Measurements from ENCODE around the gene DIAPH3.

The DIAPH3 gene

GRCh38 chr13:59677430-59677829, 486.3 kb downstream of the DIAPH3 start:
- no peak overlapping the region for H3K4me3 ChIP-seq (ENCODE audit: low read depth in 1 of 2, low read length in 1 of 2)
- H3K9me3 ChIP-seq: no peaks in the 10 kb centered on the region
- no peak overlapping the region for H3K27ac ChIP-seq
- no peaks in the 10 kb centered on the region for H3K27me3 ChIP-seq
- TF ChIP-seq, protein P1, sequence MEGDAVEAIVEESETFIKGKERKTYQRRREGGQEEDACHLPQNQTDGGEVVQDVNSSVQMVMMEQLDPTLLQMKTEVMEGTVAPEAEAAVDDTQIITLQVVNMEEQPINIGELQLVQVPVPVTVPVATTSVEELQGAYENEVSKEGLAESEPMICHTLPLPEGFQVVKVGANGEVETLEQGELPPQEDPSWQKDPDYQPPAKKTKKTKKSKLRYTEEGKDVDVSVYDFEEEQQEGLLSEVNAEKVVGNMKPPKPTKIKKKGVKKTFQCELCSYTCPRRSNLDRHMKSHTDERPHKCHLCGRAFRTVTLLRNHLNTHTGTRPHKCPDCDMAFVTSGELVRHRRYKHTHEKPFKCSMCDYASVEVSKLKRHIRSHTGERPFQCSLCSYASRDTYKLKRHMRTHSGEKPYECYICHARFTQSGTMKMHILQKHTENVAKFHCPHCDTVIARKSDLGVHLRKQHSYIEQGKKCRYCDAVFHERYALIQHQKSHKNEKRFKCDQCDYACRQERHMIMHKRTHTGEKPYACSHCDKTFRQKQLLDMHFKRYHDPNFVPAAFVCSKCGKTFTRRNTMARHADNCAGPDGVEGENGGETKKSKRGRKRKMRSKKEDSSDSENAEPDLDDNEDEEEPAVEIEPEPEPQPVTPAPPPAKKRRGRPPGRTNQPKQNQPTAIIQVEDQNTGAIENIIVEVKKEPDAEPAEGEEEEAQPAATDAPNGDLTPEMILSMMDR (IDR thresholded peaks at IDR 0.05): no peak
- H3K36me3 ChIP-seq: no peaks in the 10 kb centered on the region
- H3K4me1 ChIP-seq (ENCODE audit: control insufficient read depth in 1 of 2, insufficient read depth in 1 of 2, low read depth in 1 of 2, low read length in 1 of 2): peaks cover 5 to 27% of the 10 kb centered on the region in 2 experiments

DNA sequence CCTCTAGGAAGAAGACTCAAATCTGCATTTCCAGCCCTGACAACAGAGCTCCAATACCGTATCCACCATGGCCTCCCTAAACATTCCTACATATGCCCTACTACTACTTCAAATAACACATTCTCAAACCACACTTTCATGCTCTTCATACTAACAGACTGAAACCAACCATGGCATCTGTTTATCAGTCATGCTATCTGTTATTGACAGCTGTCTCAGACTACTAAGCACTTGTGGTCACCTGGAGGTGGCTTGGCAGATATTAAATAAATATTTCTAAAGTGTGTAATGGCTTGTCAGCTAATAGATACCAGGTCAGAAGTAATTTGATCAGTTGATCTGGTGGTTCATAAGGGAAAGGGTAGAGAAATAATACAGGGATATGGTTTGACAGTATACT, 489.1 kb downstream of the DIAPH3 start:
- H3K27ac ChIP-seq: no peak overlapping the region
- H3K27me3 ChIP-seq: no peaks in the 10 kb centered on the region
- no peak overlapping the region for H3K4me3 ChIP-seq (ENCODE audit: low read depth in 1 of 2, low read length in 1 of 2)
- H3K4me1 ChIP-seq (ENCODE audit: control insufficient read depth in 1 of 2, insufficient read depth in 1 of 2, low read depth in 1 of 2, low read length in 1 of 2): peaks cover 0 to 14% of the 10 kb centered on the region in 2 experiments
- H3K36me3 ChIP-seq: no peaks in the 10 kb centered on the region
- no peaks in the 10 kb centered on the region for H3K9me3 ChIP-seq
- TF ChIP-seq, protein P1 (IDR thresholded peaks at IDR 0.05): no peak

DNA sequence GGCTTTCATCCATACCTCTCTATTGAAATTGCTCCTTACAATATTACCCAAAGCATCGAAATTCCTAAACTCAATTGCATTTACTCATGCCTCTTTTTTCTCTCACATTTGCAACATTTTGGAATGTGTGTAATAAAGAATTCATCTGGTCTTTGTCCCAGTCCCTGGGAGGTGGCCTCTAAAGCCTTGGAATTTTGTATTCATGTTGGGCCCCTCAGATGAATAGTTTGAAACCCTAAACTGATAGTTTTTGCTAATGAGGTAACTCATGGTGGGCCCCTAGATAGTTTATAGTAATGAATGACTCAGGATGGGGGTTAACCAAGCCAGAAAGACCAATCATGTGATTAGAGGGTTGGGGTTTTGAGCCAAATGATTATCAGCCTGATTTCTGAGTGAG, 490.4 kb downstream of the DIAPH3 start:
- no peak overlapping the region for H3K4me3 ChIP-seq (ENCODE audit: low read depth in 1 of 2, low read length in 1 of 2)
- no peaks in the 10 kb centered on the region for H3K36me3 ChIP-seq
- TF ChIP-seq, protein P1 (IDR thresholded peaks at IDR 0.05): no peak
- peaks cover 0 to 14% of the 10 kb centered on the region in 2 experiments for H3K4me1 ChIP-seq (ENCODE audit: control insufficient read depth in 1 of 2, insufficient read depth in 1 of 2, low read depth in 1 of 2, low read length in 1 of 2)
- H3K27ac ChIP-seq: no peak overlapping the region
- no peaks in the 10 kb centered on the region for H3K27me3 ChIP-seq
- no peaks in the 10 kb centered on the region for H3K9me3 ChIP-seq

- TF ChIP-seq, protein P1 (IDR thresholded peaks at IDR 0.05): no peak
- Histone ChIP-seq H3K4me3 (ENCODE audit: low read depth in 1 of 2, low read length in 1 of 2) (no peak overlapping the region), H3K9me3 (no peaks in the 10 kb centered on the region), H3K27me3 (no peaks in the 10 kb centered on the region), H3K36me3 (no peaks in the 10 kb centered on the region), H3K27ac (no peak overlapping the region), H3K4me1 (ENCODE audit: control insufficient read depth in 1 of 2, insufficient read depth in 1 of 2, low read depth in 1 of 2, low read length in 1 of 2) (peaks cover 0 to 14% of the 10 kb centered on the region in 2 experiments)
Observed at GRCh38 chr13:59672445-59672844, 491.3 kb downstream of the DIAPH3 start.

GRCh38 chr13:59671881-59672280, 491.8 kb downstream of the DIAPH3 start:
- Histone ChIP-seq H3K4me1 (ENCODE audit: control insufficient read depth in 1 of 2, insufficient read depth in 1 of 2, low read depth in 1 of 2, low read length in 1 of 2) (peaks cover 0 to 14% of the 10 kb centered on the region in 2 experiments), H3K36me3 (no peaks in the 10 kb centered on the region), H3K4me3 (ENCODE audit: low read depth in 1 of 2, low read length in 1 of 2) (no peak overlapping the region), H3K9me3 (no peaks in the 10 kb centered on the region), H3K27ac (no peak overlapping the region), H3K27me3 (no peaks in the 10 kb centered on the region)
- TF ChIP-seq, protein P1 (IDR thresholded peaks at IDR 0.05): no peak

- TF ChIP-seq, protein P1 (IDR thresholded peaks at IDR 0.05): no peak
- Histone ChIP-seq H3K4me1 (ENCODE audit: control insufficient read depth in 1 of 2, insufficient read depth in 1 of 2, low read depth in 1 of 2, low read length in 1 of 2) (no peaks in the 10 kb centered on the region), H3K27ac (no peak overlapping the region)
Observed at GRCh38 chr13:59666504-59666903, 497.2 kb downstream of the DIAPH3 start.

More at GRCh38 chr13:59666504-59666903, 497.2 kb downstream of the DIAPH3 start:
- H3K36me3 ChIP-seq: no peaks in the 10 kb centered on the region
- no peaks in the 10 kb centered on the region for H3K9me3 ChIP-seq
- H3K4me3 ChIP-seq (ENCODE audit: low read depth in 1 of 2, low read length in 1 of 2): no peak overlapping the region
- no peaks in the 10 kb centered on the region for H3K27me3 ChIP-seq
